T-helper 1 cell treated with Interleukin-12 subunit alpha and Interleukin-12 subunit beta and Interleukin-4 antibody, amounts not matched to agents 30 μg/mL and 1 μg/mL, for 36 hours (primary cell): Measurements from ENCODE around the gene FOXO1.
"Not testable (repeated sequence)": the region's sequence is repeated elsewhere in the genome, so short reads cannot be mapped to it uniquely, and the experiment has no call there.

Source experiments
- H3K27ac Mint-ChIP-seq: one replicate; pipeline ENCODE4 v1.8.0; 2021; ENCODE audit warnings: mild to moderate bottlenecking, mixed read lengths
- H3K27me3 Mint-ChIP-seq: one replicate; pipeline ENCODE4 v1.8.0; 2021; ENCODE audit warnings: low read depth, mixed read lengths
- H3K36me3 Mint-ChIP-seq: one replicate; pipeline ENCODE4 v1.8.0; 2021; ENCODE audit warnings: low read depth, mixed read lengths
- H3K4me1 Mint-ChIP-seq: one replicate; pipeline ENCODE4 v1.8.0; 2021; ENCODE audit warnings: low read depth, mixed read lengths
- H3K4me3 Mint-ChIP-seq: one replicate; pipeline ENCODE4 v1.8.0; 2021; ENCODE audit warnings: mild to moderate bottlenecking, moderate library complexity, mixed read lengths
- H3K9me3 Mint-ChIP-seq: one replicate; pipeline ENCODE4 v1.8.0; 2021; ENCODE audit warnings: mixed read lengths

Gene FOXO1

GRCh38 chr13:40672765-40673397 lies 6.4 kb upstream of the FOXO1 start:
- Mint-ChIP-seq H3K36me3 (no peaks in the 10 kb centered on the region), H3K9me3 (no peaks in the 10 kb centered on the region), H3K27ac (no peak overlapping the region), H3K27me3 (no peaks in the 10 kb centered on the region), H3K4me3 (no peak overlapping the region), H3K4me1 (peaks cover 14% of the 10 kb centered on the region)

DNA sequence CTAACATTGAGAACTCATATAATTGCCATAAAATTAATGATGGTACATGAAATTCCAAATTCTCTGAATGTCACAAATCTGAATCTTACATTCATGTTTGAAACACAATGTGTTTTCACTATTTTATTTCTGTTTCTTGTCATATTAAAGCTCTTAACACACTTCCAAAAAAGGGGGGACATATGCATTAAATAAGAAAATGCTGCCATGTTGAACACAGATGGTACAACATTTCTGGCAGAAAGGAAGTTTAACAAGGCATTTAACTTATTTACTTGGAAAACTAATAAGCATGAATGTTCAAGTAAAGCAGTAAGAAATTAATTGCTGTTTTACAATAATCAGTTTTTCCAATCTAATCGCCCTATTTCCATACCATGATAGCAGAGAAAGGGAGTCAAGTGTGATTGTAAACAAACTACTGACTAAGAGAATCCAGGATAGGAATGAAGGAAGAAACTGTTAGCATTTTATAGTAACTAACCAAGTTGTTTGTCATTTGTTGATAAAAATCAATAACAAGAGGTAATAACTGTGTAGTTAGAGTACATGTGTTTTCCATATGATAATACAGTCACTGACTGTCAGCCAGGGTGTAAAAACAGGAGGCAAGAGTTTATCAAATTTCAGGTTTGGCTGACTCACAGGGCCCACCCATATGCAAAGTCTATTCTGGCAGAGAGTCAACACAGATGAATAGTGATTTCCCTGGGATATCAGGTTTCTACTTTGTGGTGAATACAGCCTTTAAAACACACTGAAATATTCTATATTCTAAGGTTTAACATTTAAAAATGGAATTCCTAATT lies 5.7 kb upstream of the FOXO1 start:
- Mint-ChIP-seq H3K27me3 (no peaks in the 10 kb centered on the region), H3K27ac (no peak overlapping the region), H3K4me1 (peaks cover 21% of the 10 kb centered on the region), H3K4me3 (no peak overlapping the region), H3K36me3 (no peaks in the 10 kb centered on the region), H3K9me3 (no peaks in the 10 kb centered on the region)

- Mint-ChIP-seq H3K9me3 (no peaks in the 10 kb centered on the region), H3K4me1 (peaks cover 21% of the 10 kb centered on the region), H3K27ac (no peak overlapping the region), H3K27me3 (no peaks in the 10 kb centered on the region), H3K36me3 (no peaks in the 10 kb centered on the region), H3K4me3 (no peak overlapping the region)
These were observed 3.9 kb upstream of the FOXO1 start for GRCh38 chr13:40670307-40670706.

DNA sequence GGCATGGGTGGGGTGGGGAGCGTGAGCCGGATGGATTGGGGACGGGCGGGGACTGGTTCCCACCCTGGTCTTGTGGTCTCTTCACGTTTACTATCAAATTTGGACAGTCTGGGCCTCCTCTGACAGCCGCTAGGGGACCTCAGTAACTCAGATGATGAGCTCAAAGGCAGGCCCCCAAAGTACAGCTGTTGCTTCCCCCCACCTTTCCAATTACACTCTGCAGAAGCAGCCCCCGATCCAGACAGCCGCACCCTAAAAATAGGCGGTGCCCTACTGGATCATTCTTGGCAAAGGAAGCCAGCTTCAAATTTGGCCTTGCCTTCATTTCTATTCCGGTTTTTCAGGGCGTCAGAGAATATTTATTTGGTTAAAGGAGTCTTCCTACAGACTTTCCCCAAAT lies 1.9 kb upstream of the FOXO1 start:
- no peaks in the 10 kb centered on the region for H3K36me3 Mint-ChIP-seq
- H3K27me3 Mint-ChIP-seq, result no peaks in the 10 kb centered on the region
- H3K9me3 Mint-ChIP-seq, result no peaks in the 10 kb centered on the region
- H3K27ac Mint-ChIP-seq, result peak overlapping the region; percentile 36
- peak overlapping the region; percentile 87 for H3K4me3 Mint-ChIP-seq
- peaks cover 22% of the 10 kb centered on the region for H3K4me1 Mint-ChIP-seq

GRCh38 chr13:40667622-40667978 lies 1.2 kb upstream of the FOXO1 start:
- H3K4me1 Mint-ChIP-seq, result peaks cover 28% of the 10 kb centered on the region
- H3K27me3 Mint-ChIP-seq, result no peaks in the 10 kb centered on the region

DNA sequence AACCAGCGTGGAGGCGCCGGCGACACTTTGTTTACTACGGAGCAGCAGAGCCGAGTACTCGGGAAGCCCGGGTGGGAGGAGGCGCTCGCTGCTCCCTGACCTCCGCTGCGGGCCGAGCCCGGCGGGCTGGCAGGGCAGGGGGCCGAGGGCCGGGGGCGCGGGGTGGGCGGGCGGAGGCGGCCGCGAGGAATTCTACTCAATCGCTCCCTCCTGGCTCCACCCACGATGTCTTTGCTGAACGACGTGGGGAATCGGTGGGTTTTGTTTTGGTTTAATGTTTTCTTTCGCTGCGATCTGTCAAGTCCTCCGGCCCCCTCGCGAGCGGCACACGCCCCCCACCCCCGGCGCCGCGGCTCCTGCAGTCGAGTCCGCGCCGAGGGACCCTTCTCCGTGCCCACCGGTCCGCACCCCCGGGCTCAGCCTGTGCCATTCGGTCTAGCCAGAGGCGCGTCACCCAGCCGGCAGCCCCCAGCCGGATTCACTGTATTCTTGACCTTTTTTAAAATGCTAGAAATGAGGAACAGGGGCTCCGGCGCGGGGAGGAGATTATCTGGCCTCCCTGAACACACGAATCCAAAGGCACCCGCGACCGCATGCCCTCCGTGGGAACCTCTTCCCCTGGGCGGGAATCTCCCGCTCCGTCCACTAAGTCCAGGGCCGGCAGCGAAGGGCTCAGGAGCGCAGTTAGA lies 636 bp upstream of the FOXO1 start:
- peak overlapping the region; percentile 90 for H3K27ac Mint-ChIP-seq
- H3K9me3 Mint-ChIP-seq, result no peaks in the 10 kb centered on the region
- H3K36me3 Mint-ChIP-seq, result peaks cover 2% of the 10 kb centered on the region
- H3K4me1 Mint-ChIP-seq, result peaks cover 28% of the 10 kb centered on the region
- no peaks in the 10 kb centered on the region for H3K27me3 Mint-ChIP-seq
- peak overlapping the region; percentile 87 for H3K4me3 Mint-ChIP-seq

More at GRCh38 chr13:40667622-40667978, 1.2 kb upstream of the FOXO1 start:
- peak overlapping the region; percentile 80 for H3K27ac Mint-ChIP-seq
- H3K4me3 Mint-ChIP-seq, result peak overlapping the region; percentile 87
- peaks cover 2% of the 10 kb centered on the region for H3K36me3 Mint-ChIP-seq
- H3K9me3 Mint-ChIP-seq, result no peaks in the 10 kb centered on the region

GRCh38 chr13:40665126-40666044 lies 1.1 kb downstream of the FOXO1 start:
- Mint-ChIP-seq H3K9me3 (no peaks in the 10 kb centered on the region), H3K27ac (peak overlapping the region; percentile 90), H3K4me1 (peaks cover 37% of the 10 kb centered on the region), H3K27me3 (no peaks in the 10 kb centered on the region), H3K4me3 (peak overlapping the region; percentile 88), H3K36me3 (peaks cover 7% of the 10 kb centered on the region)

- Mint-ChIP-seq H3K4me3 (peak overlapping the region; percentile 94), H3K4me1 (peaks cover 41% of the 10 kb centered on the region), H3K27me3 (no peaks in the 10 kb centered on the region), H3K9me3 (no peaks in the 10 kb centered on the region), H3K27ac (peak overlapping the region; percentile 97), H3K36me3 (peaks cover 9% of the 10 kb centered on the region)
These were observed 1.9 kb downstream of the FOXO1 start for GRCh38 chr13:40664350-40665125.

DNA sequence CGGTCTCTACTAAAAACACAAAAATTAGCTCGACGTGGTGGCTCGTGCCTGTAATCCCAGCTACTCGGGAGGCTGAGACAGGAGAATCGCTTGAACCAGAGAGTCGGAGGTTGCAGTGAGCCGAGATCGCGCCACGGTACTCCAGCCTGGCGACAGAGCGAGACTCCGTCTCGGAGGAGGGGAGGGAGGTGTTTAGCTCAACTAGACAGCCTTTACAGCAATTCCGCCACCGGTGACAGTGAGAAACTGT lies 2.4 kb downstream of the FOXO1 start:
- not testable (repeated sequence) for H3K27me3 Mint-ChIP-seq, H3K9me3 Mint-ChIP-seq
- Mint-ChIP-seq H3K4me1 (peaks cover 44% of the 10 kb centered on the region), H3K36me3 (peaks cover 12% of the 10 kb centered on the region), H3K4me3 (peak overlapping the region; percentile 94), H3K27ac (peak overlapping the region; percentile 97)

GRCh38 chr13:40662866-40663265 lies 3.6 kb downstream of the FOXO1 start:
- peaks cover 44% of the 10 kb centered on the region for H3K4me1 Mint-ChIP-seq
- H3K27me3 Mint-ChIP-seq, result no peaks in the 10 kb centered on the region
- H3K27ac Mint-ChIP-seq, result peak overlapping the region; percentile 97
- peak overlapping the region; percentile 94 for H3K4me3 Mint-ChIP-seq
- H3K9me3 Mint-ChIP-seq, result peaks cover 4% of the 10 kb centered on the region
- H3K36me3 Mint-ChIP-seq, result peaks cover 21% of the 10 kb centered on the region

DNA sequence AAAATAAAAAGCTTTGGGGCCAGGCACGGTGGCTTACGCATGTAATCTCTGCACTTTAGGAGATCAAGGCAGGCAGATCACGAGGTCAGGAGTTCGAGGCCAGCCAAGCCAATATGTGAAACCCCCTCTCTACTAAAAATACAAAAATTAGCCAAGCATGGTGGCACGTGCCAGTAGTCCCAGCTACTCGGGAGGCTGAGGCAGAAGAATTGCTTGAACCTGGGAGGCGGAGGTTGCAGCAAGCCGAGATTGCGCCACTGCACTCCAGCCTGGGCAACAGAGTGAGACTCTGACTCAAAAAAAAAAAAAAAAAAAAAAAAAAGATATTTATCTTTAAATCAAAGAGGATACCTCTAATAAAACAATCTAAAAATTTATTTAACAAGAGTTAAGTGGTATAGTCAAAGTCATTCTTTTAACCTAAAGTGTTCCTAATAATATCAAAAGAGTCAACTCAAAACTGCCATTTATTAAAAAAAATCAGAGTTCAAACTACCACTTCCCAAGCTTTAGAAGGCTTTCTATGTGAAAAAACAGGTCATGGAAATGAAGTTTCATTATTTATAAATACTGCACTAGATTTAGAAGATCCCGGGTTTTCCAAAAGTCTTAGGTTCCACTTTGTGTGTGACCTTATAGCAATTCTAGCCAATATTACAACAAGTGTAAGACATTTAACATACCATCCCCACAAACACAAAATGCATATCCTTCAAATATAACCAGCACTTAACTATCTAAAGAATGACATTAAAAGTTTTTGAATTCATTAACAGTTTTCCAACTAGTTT lies 4.4 kb downstream of the FOXO1 start:
- H3K4me1 Mint-ChIP-seq, result peaks cover 44% of the 10 kb centered on the region
- H3K27me3 Mint-ChIP-seq, result no peaks in the 10 kb centered on the region
- H3K4me3 Mint-ChIP-seq, result peak overlapping the region; percentile 94
- peaks cover 8% of the 10 kb centered on the region for H3K9me3 Mint-ChIP-seq
- peak overlapping the region; percentile 97 for H3K27ac Mint-ChIP-seq
- peaks cover 26% of the 10 kb centered on the region for H3K36me3 Mint-ChIP-seq

GRCh38 chr13:40660692-40661091 lies 5.7 kb downstream of the FOXO1 start:
- peaks cover 48% of the 10 kb centered on the region for H3K4me1 Mint-ChIP-seq
- H3K27me3 Mint-ChIP-seq, result no peaks in the 10 kb centered on the region
- H3K9me3 Mint-ChIP-seq, result peaks cover 8% of the 10 kb centered on the region
- H3K27ac Mint-ChIP-seq, result peak overlapping the region; percentile 39
- H3K36me3 Mint-ChIP-seq, result peaks cover 26% of the 10 kb centered on the region
- no peak overlapping the region for H3K4me3 Mint-ChIP-seq

GRCh38 chr13:40660141-40660664 lies 6.2 kb downstream of the FOXO1 start:
- H3K4me3 Mint-ChIP-seq, result no peak overlapping the region
- H3K9me3 Mint-ChIP-seq, result peaks cover 8% of the 10 kb centered on the region
- no peaks in the 10 kb centered on the region for H3K27me3 Mint-ChIP-seq
- peak overlapping the region; percentile 8 for H3K27ac Mint-ChIP-seq
- peaks cover 26% of the 10 kb centered on the region for H3K36me3 Mint-ChIP-seq
- H3K4me1 Mint-ChIP-seq, result peaks cover 49% of the 10 kb centered on the region
